WTC11 (cell line): ENCODE measurements around the gene TMEM62.
"Not testable (repeated sequence)": the region's sequence is repeated elsewhere in the genome, so short reads cannot be mapped to it uniquely, and the experiment has no call there.

Source experiments
- ATF2 ChIP-seq: sonication (generic); formaldehyde crosslinking; IDR thresholded peaks from 2 replicates; pipeline ENCODE4 v1.8.1; 2022; ENCODE audit warnings: low read depth, missing genetic modification reagents, borderline replicate concordance
- ATF3 ChIP-seq: sonication (generic); formaldehyde crosslinking; conservative IDR thresholded peaks from 2 replicates; pipeline ENCODE4 v1.8.1; 2022; ENCODE audit warnings: mild to moderate bottlenecking, missing genetic modification reagents
- CBFB ChIP-seq: sonication (generic); formaldehyde crosslinking; IDR thresholded peaks from 2 replicates; pipeline ENCODE4 v1.8.1; 2022; ENCODE audit warnings: mild to moderate bottlenecking, low read depth, missing genetic modification reagents
- CTCF ChIP-seq: fragments of 200-600 bp; IDR thresholded peaks from 2 replicates; pipeline ENCODE4 v1.8.0; 2022; ENCODE audit warnings: antibody characterized with exemption
- E2F5 ChIP-seq: sonication (generic); formaldehyde crosslinking; IDR thresholded peaks from 2 replicates; pipeline ENCODE4 v1.8.1; 2022; ENCODE audit warnings: mild to moderate bottlenecking, moderate library complexity, missing genetic modification reagents
- ESRRA ChIP-seq: sonication (generic); formaldehyde crosslinking; IDR thresholded peaks from 2 replicates; pipeline ENCODE4 v1.8.1; 2022; ENCODE audit warnings: mild to moderate bottlenecking, missing genetic modification reagents, borderline replicate concordance
- GRHL2 ChIP-seq: fragments of 250-450 bp; sonication (Bioruptor Pico); IDR thresholded peaks from 2 replicates; pipeline ENCODE4 v1.8.0; 2022; ENCODE audit warnings: mild to moderate bottlenecking, moderate library complexity; ENCODE audit not compliant: insufficient replicate concordance, severe bottlenecking
- MAX ChIP-seq: sonication (generic); formaldehyde crosslinking; IDR thresholded peaks from 2 replicates; pipeline ENCODE4 v1.8.0; 2022; ENCODE audit warnings: mild to moderate bottlenecking, missing genetic modification reagents
- NFYB ChIP-seq: sonication (generic); formaldehyde crosslinking; conservative IDR thresholded peaks from 2 replicates; pipeline ENCODE4 v1.8.0; 2022; ENCODE audit warnings: low read depth, missing genetic modification reagents
- STAT6 ChIP-seq: sonication (generic); formaldehyde crosslinking; conservative IDR thresholded peaks from 2 replicates; pipeline ENCODE4 v1.8.1; 2023; ENCODE audit warnings: mild to moderate bottlenecking, low read depth, missing genetic modification reagents, moderate library complexity
- TEAD4 ChIP-seq: sonication (generic); formaldehyde crosslinking; IDR thresholded peaks from 2 replicates; pipeline ENCODE4 v1.8.0; 2022; ENCODE audit warnings: mild to moderate bottlenecking, missing genetic modification reagents
- ZBTB21 ChIP-seq: sonication (generic); formaldehyde crosslinking; IDR thresholded peaks from 2 replicates; pipeline ENCODE4 v1.8.1; 2023; ENCODE audit warnings: mild to moderate bottlenecking, missing genetic modification reagents, borderline replicate concordance
- ZNF281 ChIP-seq: sonication (generic); formaldehyde crosslinking; IDR thresholded peaks from 2 replicates; pipeline ENCODE4 v1.8.0; 2023; ENCODE audit warnings: mild to moderate bottlenecking, missing genetic modification reagents
- ZSCAN18 ChIP-seq: fragments of 250-450 bp; sonication (Bioruptor Pico); IDR thresholded peaks from 2 replicates; pipeline ENCODE4 v2.1.2; 2022; ENCODE audit warnings: mild to moderate bottlenecking, moderate library complexity

- not testable (repeated sequence) for TF ChIP-seq MAX; CBFB (CRISPR knock-in tag); ZSCAN18 (CRISPR knock-in tag); CTCF; ESRRA; E2F5 (CRISPR knock-in tag); NFYB (CRISPR knock-in tag); STAT6 (CRISPR knock-in tag); ATF2; ZBTB21 (CRISPR knock-in tag); ZNF281 (CRISPR knock-in tag); TEAD4; GRHL2 (CRISPR knock-in tag); ATF3 (CRISPR knock-in tag)
Measured at GRCh38 chr15:43225950-43226255, 92.5 kb downstream of the TMEM62 start.
